GM20431 (cell line): ENCODE data around the gene AGMO.
"Not testable (repeated sequence)": the region's sequence is repeated elsewhere in the genome, so short reads cannot be mapped to it uniquely, and the experiment has no call there.

Experiments used
- in situ Hi-C: fragments of 300-500 bp; cut with MseI, MboI; formaldehyde crosslinking; loops from one replicate; pipeline ENCODE4 v1.15.0; 2020; ENCODE audit warnings: low sequenced_read_pairs; ENCODE audit not compliant: unreplicated experiment

Gene AGMO

GRCh38 chr7:15566476-15566875 is 4.7 kb upstream of the AGMO start:
- in situ Hi-C loops: no loop called here

- in situ Hi-C loops: no loop called here
These were observed 847 bp downstream of the AGMO start for GRCh38 chr7:15560968-15561367.

GRCh38 chr7:15559416-15559928 is 2.3 kb downstream of the AGMO start:
- in situ Hi-C loops: no loop called here

- in situ Hi-C loops: no loop called here
These were observed 3.1 kb downstream of the AGMO start for GRCh38 chr7:15558756-15559155.

GRCh38 chr7:15557686-15558085 is 4.1 kb downstream of the AGMO start:
- in situ Hi-C loops: no loop called here

GRCh38 chr7:15557186-15557585 is 4.6 kb downstream of the AGMO start:
- in situ Hi-C loops: no loop called here

- in situ Hi-C loops: no loop called here
These were observed 5.3 kb downstream of the AGMO start for GRCh38 chr7:15556339-15557105.

- in situ Hi-C loops: no loop called here
These were observed 6.4 kb downstream of the AGMO start for GRCh38 chr7:15555381-15555859.

GRCh38 chr7:15554744-15555143 is 7.1 kb downstream of the AGMO start:
- in situ Hi-C loops: no loop called here

GRCh38 chr7:15554081-15554480 is 7.7 kb downstream of the AGMO start:
- in situ Hi-C loops: no loop called here

GRCh38 chr7:15547320-15547719 is 14.5 kb downstream of the AGMO start:
- in situ Hi-C loops: not testable (repeated sequence)

GRCh38 chr7:15546272-15546792 is 15.5 kb downstream of the AGMO start:
- in situ Hi-C loops: no loop called here

- in situ Hi-C loops: no loop called here
These were observed 17.8 kb downstream of the AGMO start for GRCh38 chr7:15544050-15544449.

- in situ Hi-C loops: no loop called here
These were observed 18.6 kb downstream of the AGMO start for GRCh38 chr7:15543256-15543655.

GRCh38 chr7:15527648-15528047 is 34.2 kb downstream of the AGMO start:
- in situ Hi-C loops: no loop called here

- in situ Hi-C loops: no loop called here
These were observed 36.1 kb downstream of the AGMO start for GRCh38 chr7:15525652-15526263.

GRCh38 chr7:15524077-15524476 is 37.7 kb downstream of the AGMO start:
- in situ Hi-C loops: no loop called here

GRCh38 chr7:15517865-15518264 is 44.0 kb downstream of the AGMO start:
- in situ Hi-C loops: not testable (repeated sequence)

GRCh38 chr7:15515252-15515651 is 46.6 kb downstream of the AGMO start:
- in situ Hi-C loops: no loop called here

GRCh38 chr7:15508258-15508657 is 53.6 kb downstream of the AGMO start:
- in situ Hi-C loops: no loop called here

- in situ Hi-C loops: no loop called here
These were observed 54.1 kb downstream of the AGMO start for GRCh38 chr7:15507708-15508107.
